OCI-LY7 (cell line): Measurements from ENCODE around the gene PATL1. TPM values are rescaled to one million over a fixed set of nuclear protein-coding genes. Genes with fewer than 3 reads are reported as not detected.

Source experiments
- BruUV-seq: library from RNA; stranded (reverse); fragments of 400-500 nt; replicated peaks from 2 replicates; lab custom pipeline; 2021; lab: Mats Ljungman, UMichigan
- CTCF ChIA-PET: fragments of 300-600 bp; sonication (Branson Sonifier 250); formaldehyde crosslinking; loops from one replicate; lab custom pipeline; 2022; ENCODE audit warnings: antibody characterized with exemption; ENCODE audit not compliant: unreplicated experiment; lab: Charles Lee
- POLR2A ChIA-PET: fragments of 300-600 bp; sonication (Branson Sonifier 250); formaldehyde crosslinking; loops from one replicate; lab custom pipeline; 2022; ENCODE audit warnings: antibody characterized with exemption; lab: Charles Lee
- DNase-seq: peaks from one replicate; pipeline ENCODE4 v3.0.0-alpha.2; 2015; ENCODE audit warnings: low spot score
- H2AFZ ChIP-seq: fragments of 200-600 bp; sonication (generic), shearing (Covaris generic); 2 replicates; pipeline ENCODE4 v1.6.1; 2014; ENCODE audit warnings: mild to moderate bottlenecking, antibody characterized with exemption, low read length, moderate library complexity
- H3K27ac ChIP-seq: fragments of 200-600 bp; sonication (generic); 2 replicates; pipeline ENCODE4 v1.5.1; 2014; ENCODE audit warnings: mixed run types, low read depth, mild to moderate bottlenecking, moderate library complexity, low read length, inconsistent platforms; ENCODE audit not compliant: poor library complexity, severe bottlenecking
- H3K36me3 ChIP-seq: fragments of 200-600 bp; sonication (generic); 2 replicates; pipeline ENCODE4 v1.6.1; 2014; ENCODE audit warnings: mild to moderate bottlenecking, antibody characterized with exemption, low read length, moderate library complexity, mixed read lengths; ENCODE audit not compliant: insufficient read depth
- H3K4me1 ChIP-seq: fragments of 200-600 bp; sonication (generic); 2 replicates; pipeline ENCODE4 v1.5.1; 2014; ENCODE audit warnings: mild to moderate bottlenecking, low read length; ENCODE audit not compliant: insufficient read depth, poor library complexity, severe bottlenecking
- H3K4me2 ChIP-seq: fragments of 200-600 bp; sonication (generic); 2 replicates; pipeline ENCODE4 v1.6.1; 2014; ENCODE audit warnings: mild to moderate bottlenecking, low read length
- H3K4me3 ChIP-seq: fragments of 200-600 bp; sonication (generic); 2 replicates; pipeline ENCODE4 v1.5.1; 2014; ENCODE audit warnings: mild to moderate bottlenecking, low read depth, low read length; ENCODE audit not compliant: poor library complexity, severe bottlenecking
- H3K79me2 ChIP-seq: fragments of 200-600 bp; sonication (generic); 2 replicates; pipeline ENCODE4 v1.6.1; 2016; ENCODE audit warnings: low read depth, mild to moderate bottlenecking, low read length, moderate library complexity, mixed read lengths; ENCODE audit not compliant: insufficient read depth
- H3K9me2 ChIP-seq: fragments of 200-600 bp; sonication (generic); 2 replicates; pipeline ENCODE4 v1.6.1; 2016; ENCODE audit warnings: mild to moderate bottlenecking, low read length, mixed read lengths; ENCODE audit not compliant: insufficient read depth
- H3K9me3 ChIP-seq: fragments of 200-600 bp; sonication (generic); 2 replicates; pipeline ENCODE4 v1.6.1; 2014; ENCODE audit warnings: mild to moderate bottlenecking, mixed run types, low read length, mixed read lengths
- H4K20me1 ChIP-seq: fragments of 200-600 bp; sonication (generic); 2 replicates; pipeline ENCODE4 v1.6.1; 2014; ENCODE audit warnings: mild to moderate bottlenecking, antibody characterized with exemption, low read length, moderate library complexity, mixed read lengths; ENCODE audit not compliant: insufficient read depth
- EZH2phosphoT487 ChIP-seq: fragments of 200-600 bp; sonication (generic); IDR thresholded peaks from 2 replicates; pipeline ENCODE4 v1.6.1; 2018; ENCODE audit warnings: low read depth, borderline replicate concordance, mild to moderate bottlenecking, mixed run types, antibody characterized with exemption, low read length, moderate library complexity, mixed read lengths
- intact Hi-C: fragments of 100-400 bp; cut with micrococcal nuclease; formaldehyde crosslinking; loops from one replicate; pipeline ENCODE4 v1.10.0; 2022; ENCODE audit not compliant: unreplicated experiment
- total RNA-seq, 2 experiments: library from RNA; depleted of rRNA in 1 of 2; stranded (reverse); fragments of >200 nt in 1 of 2; shearing (Covaris generic) in 1 of 2; gene quantifications; 2 replicates each; pipeline ENCODE4 v1.2.3, GENCODE V29; 2014 to 2022
- TF ChIP-seq, protein P1 (sequence below): fragments of 200-600 bp; sonication (generic); conservative IDR thresholded peaks from 2 replicates; pipeline ENCODE4 v1.5.1; 2014; ENCODE audit warnings: mild to moderate bottlenecking, antibody characterized with exemption, low read length, moderate library complexity, mixed read lengths

Gene PATL1
- total RNA-seq, 2 experiments from 2014 or later, result 15.2 to 46.3 TPM

DNA sequence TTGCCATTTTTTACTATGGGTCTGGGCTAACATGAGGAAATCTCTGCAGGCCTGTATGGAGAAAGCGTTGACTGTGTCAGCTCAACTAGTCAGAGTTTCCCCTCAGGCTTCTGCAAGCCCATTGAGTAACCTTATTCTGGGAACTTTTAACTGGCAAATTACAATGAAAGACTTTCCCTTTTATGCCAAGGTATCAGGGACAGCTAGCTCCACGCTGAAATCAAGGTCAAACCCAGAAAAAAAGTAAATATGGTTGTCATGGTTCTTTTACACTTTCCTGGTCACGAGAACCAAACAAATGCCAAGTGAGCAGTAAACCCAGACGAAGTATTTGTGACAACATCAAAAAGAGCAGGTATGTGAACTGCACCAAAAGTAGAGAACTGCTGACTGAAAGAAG lies 67.0 kb downstream of the PATL1 start:
- no peak overlapping the region for H3K4me2 ChIP-seq
- no peaks in the 10 kb centered on the region for H3K79me2 ChIP-seq
- H3K4me1 ChIP-seq, result no peaks in the 10 kb centered on the region
- no peaks in the 10 kb centered on the region for H3K9me3 ChIP-seq
- no peak overlapping the region for H2AFZ ChIP-seq
- peaks cover 97% of the 10 kb centered on the region for H3K36me3 ChIP-seq
- no TSS peak for BruUV-seq
- DNase-seq, result no peak
- TF ChIP-seq, protein P1, sequence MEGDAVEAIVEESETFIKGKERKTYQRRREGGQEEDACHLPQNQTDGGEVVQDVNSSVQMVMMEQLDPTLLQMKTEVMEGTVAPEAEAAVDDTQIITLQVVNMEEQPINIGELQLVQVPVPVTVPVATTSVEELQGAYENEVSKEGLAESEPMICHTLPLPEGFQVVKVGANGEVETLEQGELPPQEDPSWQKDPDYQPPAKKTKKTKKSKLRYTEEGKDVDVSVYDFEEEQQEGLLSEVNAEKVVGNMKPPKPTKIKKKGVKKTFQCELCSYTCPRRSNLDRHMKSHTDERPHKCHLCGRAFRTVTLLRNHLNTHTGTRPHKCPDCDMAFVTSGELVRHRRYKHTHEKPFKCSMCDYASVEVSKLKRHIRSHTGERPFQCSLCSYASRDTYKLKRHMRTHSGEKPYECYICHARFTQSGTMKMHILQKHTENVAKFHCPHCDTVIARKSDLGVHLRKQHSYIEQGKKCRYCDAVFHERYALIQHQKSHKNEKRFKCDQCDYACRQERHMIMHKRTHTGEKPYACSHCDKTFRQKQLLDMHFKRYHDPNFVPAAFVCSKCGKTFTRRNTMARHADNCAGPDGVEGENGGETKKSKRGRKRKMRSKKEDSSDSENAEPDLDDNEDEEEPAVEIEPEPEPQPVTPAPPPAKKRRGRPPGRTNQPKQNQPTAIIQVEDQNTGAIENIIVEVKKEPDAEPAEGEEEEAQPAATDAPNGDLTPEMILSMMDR, result no peak
- no peak for TF ChIP-seq EZH2phosphoT487
- CTCF ChIA-PET, result no interaction called here
- intact Hi-C loops, result no loop called here
- H3K9me2 ChIP-seq, result no peaks in the 10 kb centered on the region
- no peak overlapping the region for H3K27ac ChIP-seq
- POLR2A ChIA-PET, result no interaction called here
- H3K4me3 ChIP-seq, result no peak overlapping the region
- H4K20me1 ChIP-seq, result no peaks in the 10 kb centered on the region

DNA sequence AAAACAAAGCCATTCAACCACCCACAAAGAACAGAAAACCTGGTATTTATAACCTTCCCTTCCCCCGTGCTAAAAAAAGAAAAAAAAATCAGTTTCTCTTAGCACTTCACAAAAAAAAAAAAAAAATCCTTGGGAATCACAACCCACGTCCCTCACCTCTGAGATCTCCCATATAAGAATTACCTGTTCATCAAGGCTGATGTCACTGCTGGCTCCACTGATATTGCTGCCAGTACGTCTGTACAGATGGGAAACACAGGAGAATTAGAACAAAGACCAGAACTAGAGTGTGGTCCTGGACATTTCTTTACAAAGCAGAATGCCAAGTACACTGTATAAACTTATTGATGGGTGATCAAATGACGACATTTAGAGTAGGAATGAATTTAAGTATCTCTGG lies 68.2 kb downstream of the PATL1 start:
- no peak for DNase-seq
- H3K9me3 ChIP-seq, result no peaks in the 10 kb centered on the region
- no peak overlapping the region for H3K4me3 ChIP-seq
- H3K36me3 ChIP-seq, result peaks cover 96% of the 10 kb centered on the region
- POLR2A ChIA-PET, result no interaction called here
- no peaks in the 10 kb centered on the region for H3K4me1 ChIP-seq
- no peak for TF ChIP-seq EZH2phosphoT487
- TF ChIP-seq, protein P1, result no peak
- intact Hi-C loops, result no loop called here
- H2AFZ ChIP-seq, result no peak overlapping the region
- no peaks in the 10 kb centered on the region for H4K20me1 ChIP-seq
- BruUV-seq, result no TSS peak
- H3K79me2 ChIP-seq, result no peaks in the 10 kb centered on the region
- CTCF ChIA-PET, result no interaction called here
- H3K9me2 ChIP-seq, result no peaks in the 10 kb centered on the region
- no peak overlapping the region for H3K27ac ChIP-seq
- no peak overlapping the region for H3K4me2 ChIP-seq

DNA sequence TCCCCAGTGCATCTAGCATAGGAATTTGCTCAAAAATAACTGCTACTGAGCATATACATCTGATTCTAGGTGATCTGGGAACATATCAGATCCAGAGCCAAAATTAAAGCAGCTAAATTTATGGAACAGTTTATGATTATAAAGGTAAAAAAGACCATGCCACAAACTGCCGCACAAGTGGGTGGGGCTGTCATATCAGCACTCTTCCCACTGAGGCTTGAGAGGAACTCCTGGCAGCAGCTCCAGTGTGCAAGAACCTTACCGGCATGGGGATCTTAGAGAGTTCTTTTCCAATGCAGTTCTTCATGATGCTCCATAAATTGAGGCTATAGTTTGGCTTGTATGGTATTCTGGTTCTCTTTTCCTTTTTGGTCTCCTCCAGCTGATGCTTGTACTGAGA lies 68.6 kb downstream of the PATL1 start:
- POLR2A ChIA-PET, result interaction anchor here (0.6 kb wide), 1 partner anchor 73 kb away, joined by 7 read pairs; no protein-coding TSS in a partner anchor
- BruUV-seq, result no TSS peak
- DNase-seq, result no peak
- TF ChIP-seq, protein P1, result no peak
- no peak for TF ChIP-seq EZH2phosphoT487
- H3K79me2 ChIP-seq, result no peaks in the 10 kb centered on the region
- no peaks in the 10 kb centered on the region for H3K4me1 ChIP-seq
- CTCF ChIA-PET, result no interaction called here
- H3K4me3 ChIP-seq, result no peak overlapping the region
- H3K36me3 ChIP-seq, result peaks cover 96% of the 10 kb centered on the region
- no peaks in the 10 kb centered on the region for H3K9me2 ChIP-seq
- intact Hi-C loops, result no loop called here
- H4K20me1 ChIP-seq, result no peaks in the 10 kb centered on the region
- H3K27ac ChIP-seq, result no peak overlapping the region
- no peak overlapping the region for H2AFZ ChIP-seq
- no peaks in the 10 kb centered on the region for H3K9me3 ChIP-seq
- H3K4me2 ChIP-seq, result no peak overlapping the region
